ENCODE results near the gene SLC25A52. TPM values are rescaled to one million over a fixed set of nuclear protein-coding genes. Genes with fewer than 3 reads are reported as not detected.

SLC25A52 gene
- total and polyA plus RNA-seq, 2 donors (not counting 3 experiments of a cell fraction or from before 2014, with no cell fraction given) = 0.06 TPM; not detected in 1

GRCh38 chr18:31746396-31746795 is 14.3 kb downstream of the SLC25A52 start:
- Histone ChIP-seq H3K79me2 (ENCODE audit: control insufficient read depth, insufficient read depth, low read length) (no peaks in the 10 kb centered on the region), H3K27ac (ENCODE audit: insufficient read depth, low read depth, low read length) (no peak overlapping the region), H4K20me1 (replicated peaks; ENCODE audit: control insufficient read depth, extremely low read depth, insufficient read depth, low read length) (no peaks in the 10 kb centered on the region), H3K9me3 (replicated peaks; ENCODE audit: control insufficient read depth, insufficient read depth, low read length) (no peaks in the 10 kb centered on the region), H3K4me3 (replicated peaks in 1 of 3; ENCODE audit: insufficient read depth in 1 of 3, low read depth in 1 of 3, low read length in 3 of 3) (no peak overlapping the region), H3K4me2 (ENCODE audit: insufficient read depth, low read length) (no peak overlapping the region), H3K9ac (replicated peaks; ENCODE audit: extremely low read depth, insufficient read depth, low read length) (no peak overlapping the region), H2AFZ (ENCODE audit: low read depth, low read length) (no peak overlapping the region), H3K4me1 (ENCODE audit: control insufficient read depth, extremely low read depth, insufficient read depth, low read length) (no peaks in the 10 kb centered on the region), H3K9me1 (replicated peaks; ENCODE audit: control insufficient read depth, extremely low read depth, insufficient read depth, low read length) (no peaks in the 10 kb centered on the region), H3K36me3 (ENCODE audit: control insufficient read depth in 2 of 2, extremely low read depth in 1 of 2, insufficient read depth in 2 of 2, low read length in 2 of 2) (no peaks in the 10 kb centered on the region), H3K27me3 (ENCODE audit: control insufficient read depth in 2 of 2, insufficient read depth in 2 of 2, low read length in 2 of 2) (no peaks in the 10 kb centered on the region)
- dilution Hi-C loops (cut with MboI; ENCODE audit: extremely low pct_ligation_motif_present, low sequenced_read_pairs) = no loop called here
- POLR2A ChIA-PET = interaction anchor here (0.7 kb wide), 1 partner anchor 88 kb away, joined by 4 read pairs; no protein-coding TSS in a partner anchor
- no peak for DNase-seq (ENCODE audit: low read depth, low spot score)
- TF ChIP-seq MYC (IDR thresholded peaks at IDR 0.05; ENCODE audit: low read depth, low read length) (no peak), EZH2 (IDR thresholded peaks at IDR 0.05; ENCODE audit: borderline replicate concordance, low read depth, low read length, severe bottlenecking) (no peak), MAX (IDR thresholded peaks at IDR 0.05; ENCODE audit: insufficient read depth, insufficient read length) (no peak), CTCF (IDR thresholded peaks at IDR 0.05; ENCODE audit: extremely low read depth in 1 of 2, insufficient read depth in 1 of 2, low read depth in 1 of 2, low read length in 2 of 2) (no peak), JUN (IDR thresholded peaks at IDR 0.05; ENCODE audit: borderline replicate concordance, insufficient read depth, insufficient read length, low read depth) (no peak), GATA2 (IDR thresholded peaks at IDR 0.05; ENCODE audit: insufficient read depth, insufficient read length, low read depth, low read length) (no peak), POLR2A (IDR thresholded peaks at IDR 0.05; ENCODE audit: low read depth, low read length) (no peak), POLR2AphosphoS5 (IDR thresholded peaks at IDR 0.05; ENCODE audit: insufficient read depth, low read depth, low read length) (no peak), FOS (IDR thresholded peaks at IDR 0.05; ENCODE audit: borderline replicate concordance, insufficient read depth, low read length) (no peak)
- no peak for FAIRE-seq
- no TSS peak for BruUV-seq (replicated peaks)
- intact Hi-C loops (cut with micrococcal nuclease) = no loop called here
- CTCF ChIA-PET = no interaction called here
